NB4 (cell line): ENCODE results near the gene TPCN1.

Source experiments
- MYC ChIP-seq: IDR thresholded peaks from 2 replicates; pipeline ENCODE4 v1.6.1; 2011; ENCODE audit warnings: low read depth, low read length
- POLR2A ChIP-seq: IDR thresholded peaks from 2 replicates; pipeline ENCODE4 v1.6.1; 2011; ENCODE audit warnings: mild to moderate bottlenecking; ENCODE audit not compliant: insufficient read length; ENCODE audit errors: extremely low read depth
- TF ChIP-seq, protein P1 (sequence below): IDR thresholded peaks from one replicate; pipeline ENCODE4 v1.5.1; 2012; ENCODE audit warnings: low read depth, low read length
- TF ChIP-seq, protein P2 (sequence below): IDR thresholded peaks from 2 replicates; pipeline ENCODE4 v1.6.1; 2011; ENCODE audit warnings: low read depth, low read length

DNA sequence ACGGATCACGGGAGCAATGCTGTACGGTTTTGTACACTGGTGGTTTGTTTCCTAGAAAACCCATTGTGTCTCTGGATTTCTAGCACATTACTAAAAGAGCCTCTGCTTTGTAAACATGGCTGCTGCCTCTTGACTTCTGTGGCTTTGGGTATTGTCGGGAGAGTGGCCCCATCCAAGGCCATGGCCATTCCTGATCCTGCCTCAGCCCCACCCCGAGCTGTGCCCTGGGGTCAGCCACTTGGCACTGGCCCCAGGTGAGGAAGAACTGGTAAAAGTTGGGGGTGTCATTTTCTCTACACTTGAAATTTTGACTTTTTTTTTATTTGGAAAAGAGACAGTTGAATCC lies 77.2 kb downstream of the TPCN1 start:
- TF ChIP-seq, protein P1, sequence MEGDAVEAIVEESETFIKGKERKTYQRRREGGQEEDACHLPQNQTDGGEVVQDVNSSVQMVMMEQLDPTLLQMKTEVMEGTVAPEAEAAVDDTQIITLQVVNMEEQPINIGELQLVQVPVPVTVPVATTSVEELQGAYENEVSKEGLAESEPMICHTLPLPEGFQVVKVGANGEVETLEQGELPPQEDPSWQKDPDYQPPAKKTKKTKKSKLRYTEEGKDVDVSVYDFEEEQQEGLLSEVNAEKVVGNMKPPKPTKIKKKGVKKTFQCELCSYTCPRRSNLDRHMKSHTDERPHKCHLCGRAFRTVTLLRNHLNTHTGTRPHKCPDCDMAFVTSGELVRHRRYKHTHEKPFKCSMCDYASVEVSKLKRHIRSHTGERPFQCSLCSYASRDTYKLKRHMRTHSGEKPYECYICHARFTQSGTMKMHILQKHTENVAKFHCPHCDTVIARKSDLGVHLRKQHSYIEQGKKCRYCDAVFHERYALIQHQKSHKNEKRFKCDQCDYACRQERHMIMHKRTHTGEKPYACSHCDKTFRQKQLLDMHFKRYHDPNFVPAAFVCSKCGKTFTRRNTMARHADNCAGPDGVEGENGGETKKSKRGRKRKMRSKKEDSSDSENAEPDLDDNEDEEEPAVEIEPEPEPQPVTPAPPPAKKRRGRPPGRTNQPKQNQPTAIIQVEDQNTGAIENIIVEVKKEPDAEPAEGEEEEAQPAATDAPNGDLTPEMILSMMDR, result no peak
- TF ChIP-seq, protein P2, sequence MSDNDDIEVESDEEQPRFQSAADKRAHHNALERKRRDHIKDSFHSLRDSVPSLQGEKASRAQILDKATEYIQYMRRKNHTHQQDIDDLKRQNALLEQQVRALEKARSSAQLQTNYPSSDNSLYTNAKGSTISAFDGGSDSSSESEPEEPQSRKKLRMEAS, result no peak
- TF ChIP-seq POLR2A (no peak), MYC (no peak)
